Prostate gland (tissue), 2 donors: ENCODE measurements around the gene CFAP20. TPM values are rescaled to one million over a fixed set of nuclear protein-coding genes. Genes with fewer than 3 reads are reported as not detected.
"Not testable (repeated sequence)": the region's sequence is repeated elsewhere in the genome, so short reads cannot be mapped to it uniquely, and the experiment has no call there.

Source experiments
- DNase-seq: peaks from one replicate; pipeline ENCODE4 v3.0.0-alpha.2; 2019; ENCODE audit warnings: low spot score
- H3K27ac ChIP-seq, 2 donors: fragments of 200-600 bp; sonication (generic); 2 replicates each; pipeline ENCODE4 v1.5.1; 2017 to 2019
- H3K27me3 ChIP-seq: fragments of 200-600 bp; sonication (generic); replicated peaks from 2 replicates; pipeline ENCODE4 v1.5.1; 2019; ENCODE audit not compliant: insufficient read depth
- H3K36me3 ChIP-seq, 2 donors: fragments of 200-600 bp; sonication (generic); 1 replicate in 1 of 2; 2 replicates in 1 of 2; pipeline versions ENCODE4 v1.5.1 to v1.8.1; 2017 to 2019
- H3K4me1 ChIP-seq: fragments of 200-600 bp; sonication (generic); replicated peaks from 2 replicates; pipeline ENCODE4 v1.5.1; 2019
- H3K4me3 ChIP-seq, 2 donors: fragments of 200-600 bp; sonication (generic); 2 replicates each; pipeline ENCODE4 v1.5.1; 2017 to 2019
- H3K9me3 ChIP-seq: fragments of 200-600 bp; sonication (generic); 2 replicates; pipeline ENCODE4 v1.5.1; 2017
- CTCF ChIP-seq, 4 experiments: fragments of 200-600 bp in 2 of 4; fragments of 450-650 bp in 2 of 4; sonication (generic) in 2 of 4; IDR thresholded peaks; 1 replicate in 3 of 4; 2 replicates in 1 of 4; pipeline ENCODE4 v1.5.1; 2016 to 2019; ENCODE audit warnings: antibody characterized with exemption in 4 of 4, mild to moderate bottlenecking in 2 of 4, moderate library complexity in 2 of 4
- POLR2A ChIP-seq: fragments of 450-650 bp; IDR thresholded peaks from one replicate; pipeline ENCODE4 v1.6.1; 2016; ENCODE audit warnings: antibody characterized with exemption, mild to moderate bottlenecking
- POLR2AphosphoS5 ChIP-seq: sonication (generic); formaldehyde crosslinking; IDR thresholded peaks from one replicate; pipeline ENCODE4 v1.6.1; 2017; ENCODE audit warnings: antibody characterized with exemption
- WGBS: methylation state at CpG from one replicate; pipeline ENCODE4 v1.1.5; 2018; 5-methylcytosine and 5-hydroxymethylcytosine counted together
- intact Hi-C: fragments of 100-400 bp; cut with DNase I; formaldehyde crosslinking; loops from one replicate; pipeline ENCODE4 v1.14.2; 2022
- total RNA-seq, 2 donors: library from RNA; depleted of rRNA; stranded (reverse); fragments of >200 nt; gene quantifications; one replicate each; pipeline ENCODE4 v1.1.0, GENCODE V29; 2016

CFAP20 gene
- total RNA-seq, 2 donors from 2014 or later = 27.2 to 77.7 TPM

GRCh38 chr16:58084635-58085034 lies 44.5 kb downstream of the CFAP20 start:
- intact Hi-C loops = no loop called here
- DNase-seq = no peak
- no peak overlapping the region for H3K27ac ChIP-seq
- no peaks in the 10 kb centered on the region for H3K27me3 ChIP-seq
- TF ChIP-seq CTCF (IDR thresholded peaks at IDR 0.05) = no peak
- no peak for TF ChIP-seq POLR2A
- no peak for TF ChIP-seq POLR2AphosphoS5
- no peaks in the 10 kb centered on the region for H3K9me3 ChIP-seq
- 74% methylated on average over 6 of the region's 6 CpGs for WGBS
- no peak overlapping the region for H3K4me3 ChIP-seq
- H3K36me3 ChIP-seq = no peaks in the 10 kb centered on the region
- no peaks in the 10 kb centered on the region for H3K4me1 ChIP-seq

- H3K4me1 ChIP-seq = no peaks in the 10 kb centered on the region
- H3K36me3 ChIP-seq = no peaks in the 10 kb centered on the region
- intact Hi-C loops = no loop called here
- no peak for DNase-seq
- no peak overlapping the region for H3K27ac ChIP-seq
- TF ChIP-seq POLR2AphosphoS5 = no peak
- TF ChIP-seq POLR2A = no peak
- TF ChIP-seq CTCF (IDR thresholded peaks at IDR 0.05) = no peak
- no peaks in the 10 kb centered on the region for H3K27me3 ChIP-seq
- no peaks in the 10 kb centered on the region for H3K9me3 ChIP-seq
- no peak overlapping the region for H3K4me3 ChIP-seq
Measured at GRCh38 chr16:58082381-58082780, 46.8 kb downstream of the CFAP20 start.

- H3K4me1 ChIP-seq, intact Hi-C loops, H3K9me3 ChIP-seq, H3K4me3 ChIP-seq, H3K36me3 ChIP-seq, H3K27me3 ChIP-seq, DNase-seq, H3K27ac ChIP-seq: not testable (repeated sequence)
- WGBS = 87% methylated on average over 5 of the region's 5 CpGs
Measured at GRCh38 chr16:58080657-58081056, 48.5 kb downstream of the CFAP20 start.

- Histone ChIP-seq H3K27ac (no peak overlapping the region), H3K36me3 (no peaks in the 10 kb centered on the region), H3K4me3 (no peak overlapping the region), H3K27me3 (no peaks in the 10 kb centered on the region), H3K9me3 (no peaks in the 10 kb centered on the region), H3K4me1 (no peaks in the 10 kb centered on the region)
- intact Hi-C loops = no loop called here
- 73% methylated on average over 8 of the region's 8 CpGs for WGBS
- no peak for TF ChIP-seq CTCF (IDR thresholded peaks at IDR 0.05)
- no peak for TF ChIP-seq POLR2AphosphoS5
- no peak for TF ChIP-seq POLR2A
- no peak for DNase-seq
Measured at GRCh38 chr16:58077796-58078195, 51.4 kb downstream of the CFAP20 start.

- no peaks in the 10 kb centered on the region for H3K27me3 ChIP-seq
- H3K4me3 ChIP-seq = no peak overlapping the region
- no peak overlapping the region for H3K27ac ChIP-seq
- 89% methylated on average over 1 of the region's 1 CpG for WGBS
- TF ChIP-seq POLR2A (no peak), CTCF (IDR thresholded peaks at IDR 0.05) (no peak), POLR2AphosphoS5 (no peak)
- no peaks in the 10 kb centered on the region for H3K4me1 ChIP-seq
- no peak for DNase-seq
- no peaks in the 10 kb centered on the region for H3K36me3 ChIP-seq
- no peaks in the 10 kb centered on the region for H3K9me3 ChIP-seq
- intact Hi-C loops = no loop called here
Measured at GRCh38 chr16:58076514-58076913, 52.7 kb downstream of the CFAP20 start.
